Measurements from ENCODE around the gene DUSP18.
A peak's percentile ranks its signal among the peaks of the same experiment; 100 is the strongest.
"Not testable (repeated sequence)": the region's sequence is repeated elsewhere in the genome, so short reads cannot be mapped to it uniquely, and the experiment has no call there.

Gene DUSP18

GRCh38 chr22:30667494-30668385, at the start of gene DUSP18:
TSS of gene DUSP18 (minus strand) at chr22:30667875. CDS start at chr22:30664003, 3,872 bp downstream.
- no peaks in the 10 kb centered on the region for H3K9me3 ChIP-seq (replicated peaks in 1 of 11)
- H4K20me1 ChIP-seq = peaks cover 0 to 15% (median 0%) of the 10 kb centered on the region in 11 experiments; a peak in 2 of 22 replicates
- H3K36me3 ChIP-seq = peaks cover 9 to 25% (median 13%) of the 10 kb centered on the region in 11 experiments; a peak in 20 of 22 replicates
- H3K9ac ChIP-seq = peak within 1 kb of the TSS; percentile 60 to 81 (median 78)
- peak within 1 kb of the TSS; percentile 35 to 78 (median 53); a peak in 20 of 22 replicates for H3K27ac ChIP-seq
- H3K27me3 ChIP-seq = peaks cover 0 to 8% (median 0%) of the 10 kb centered on the region in 11 experiments; a peak in 2 of 22 replicates
- peak within 1 kb of the TSS; percentile 69 to 83 (median 76) for H3K4me3 ChIP-seq
- TF ChIP-seq Cebpa-rat (IDR thresholded peaks at IDR 0.05) = no peak
- H3K4me2 ChIP-seq = peak within 1 kb of the TSS; percentile 87 to 99 (median 97)
- peaks cover 17 to 26% (median 21%) of the 10 kb centered on the region in 10 experiments for H3K4me1 ChIP-seq

GRCh38 chr22:30714062-30714461, 46.4 kb upstream of the DUSP18 start:
- Histone ChIP-seq H4K20me1 (no peaks in the 10 kb centered on the region), H3K27me3 (no peaks in the 10 kb centered on the region), H3K9me3 (replicated peaks in 1 of 11) (no peaks in the 10 kb centered on the region), H3K36me3 (no peaks in the 10 kb centered on the region), H3K9ac (no peak overlapping the region), H3K4me1 (peaks cover 0 to 36% (median 9%) of the 10 kb centered on the region in 10 experiments; a peak in 11 of 20 replicates), H3K4me2 (no peak overlapping the region), H3K27ac (no peak overlapping the region), H3K4me3 (no peak overlapping the region)
- no peak for TF ChIP-seq Cebpa-rat (IDR thresholded peaks at IDR 0.05)

- H3K4me3 ChIP-seq = no peak overlapping the region
- TF ChIP-seq Cebpa-rat (IDR thresholded peaks at IDR 0.05) = no peak
- H3K9ac ChIP-seq = no peak overlapping the region
- no peaks in the 10 kb centered on the region for H3K9me3 ChIP-seq (replicated peaks in 1 of 11)
- H3K36me3 ChIP-seq = no peaks in the 10 kb centered on the region
- no peaks in the 10 kb centered on the region for H3K27me3 ChIP-seq
- H4K20me1 ChIP-seq = no peaks in the 10 kb centered on the region
- H3K27ac ChIP-seq = no peak overlapping the region
- peaks cover 0 to 16% (median 2%) of the 10 kb centered on the region in 10 experiments; a peak in 11 of 20 replicates for H3K4me1 ChIP-seq
- no peak overlapping the region for H3K4me2 ChIP-seq
Observed at GRCh38 chr22:30712094-30712493, 44.4 kb upstream of the DUSP18 start.

- not testable (repeated sequence) for H4K20me1 ChIP-seq; H3K9ac ChIP-seq; H3K4me3 ChIP-seq; H3K9me3 ChIP-seq (replicated peaks in 1 of 11); H3K27me3 ChIP-seq; H3K36me3 ChIP-seq
- peaks cover 4 to 12% (median 12%) of the 10 kb centered on the region in 10 experiments; a peak in 18 of 20 replicates for H3K4me1 ChIP-seq
- H3K27ac ChIP-seq = peak overlapping the region in 1 of 11 experiments; percentile 25; a peak in 1 of 22 replicates
- peak overlapping the region in 3 of 11 experiments; percentile 1 to 7 (median 6); a peak in 3 of 22 replicates for H3K4me2 ChIP-seq
Observed at GRCh38 chr22:30709980-30710379, 42.3 kb upstream of the DUSP18 start.

- no peak for TF ChIP-seq Cebpa-rat (IDR thresholded peaks at IDR 0.05)
- Histone ChIP-seq H3K4me3 (no peak overlapping the region), H3K4me2 (peak overlapping the region in 8 of 11 experiments; percentile 15 to 47 (median 24); a peak in 12 of 22 replicates), H3K36me3 (no peaks in the 10 kb centered on the region), H3K4me1 (peaks cover 4 to 12% (median 12%) of the 10 kb centered on the region in 10 experiments; a peak in 18 of 20 replicates), H3K9me3 (replicated peaks in 1 of 11) (no peaks in the 10 kb centered on the region), H3K9ac (no peak overlapping the region), H4K20me1 (no peaks in the 10 kb centered on the region), H3K27ac (no peak overlapping the region), H3K27me3 (no peaks in the 10 kb centered on the region)
Observed at GRCh38 chr22:30705710-30706651, 38.3 kb upstream of the DUSP18 start.

GRCh38 chr22:30704978-30705377, 37.3 kb upstream of the DUSP18 start:
- Histone ChIP-seq H3K9me3 (replicated peaks in 1 of 11) (no peaks in the 10 kb centered on the region), H3K27ac (no peak overlapping the region), H4K20me1 (no peaks in the 10 kb centered on the region), H3K36me3 (no peaks in the 10 kb centered on the region), H3K9ac (no peak overlapping the region), H3K4me1 (peaks cover 4 to 12% (median 12%) of the 10 kb centered on the region in 10 experiments; a peak in 18 of 20 replicates), H3K4me2 (no peak overlapping the region), H3K4me3 (no peak overlapping the region), H3K27me3 (no peaks in the 10 kb centered on the region)
- TF ChIP-seq Cebpa-rat (IDR thresholded peaks at IDR 0.05) = no peak

GRCh38 chr22:30702856-30703255, 35.2 kb upstream of the DUSP18 start:
- Histone ChIP-seq H3K9me3 (replicated peaks in 1 of 11) (no peaks in the 10 kb centered on the region), H3K27me3 (no peaks in the 10 kb centered on the region), H4K20me1 (no peaks in the 10 kb centered on the region), H3K36me3 (no peaks in the 10 kb centered on the region), H3K4me3 (no peak overlapping the region), H3K4me1 (peaks cover 4 to 12% (median 12%) of the 10 kb centered on the region in 10 experiments; a peak in 16 of 20 replicates), H3K27ac (no peak overlapping the region), H3K9ac (no peak overlapping the region), H3K4me2 (no peak overlapping the region)
- no peak for TF ChIP-seq Cebpa-rat (IDR thresholded peaks at IDR 0.05)

GRCh38 chr22:30701872-30702271, 34.2 kb upstream of the DUSP18 start:
- Histone ChIP-seq H3K9me3 (replicated peaks in 1 of 11) (no peaks in the 10 kb centered on the region), H3K36me3 (no peaks in the 10 kb centered on the region), H3K9ac (no peak overlapping the region), H3K4me2 (peak overlapping the region in 2 of 11 experiments; percentile 5 to 29; a peak in 2 of 22 replicates), H3K4me1 (peaks cover 4 to 12% (median 12%) of the 10 kb centered on the region in 10 experiments; a peak in 16 of 20 replicates), H4K20me1 (no peaks in the 10 kb centered on the region), H3K4me3 (no peak overlapping the region), H3K27me3 (no peaks in the 10 kb centered on the region), H3K27ac (no peak overlapping the region)
- no peak for TF ChIP-seq Cebpa-rat (IDR thresholded peaks at IDR 0.05)

All from BLaER1 treated with 17β-estradiol and CSF1 and Interleukin-3, amounts not matched to agents 10 nM and 100 nM (cell line).